Nephron progenitor cell (in vitro differentiated cells): ENCODE results near the gene MCM7.

Experiments
- DNase-seq: peaks from one replicate; pipeline ENCODE4 v3.0.0; 2021
- H3K27ac Mint-ChIP-seq: 2 replicates; pipeline ENCODE4 v1.8.0; 2021; ENCODE audit warnings: mild to moderate bottlenecking, moderate library complexity, mixed read lengths
- H3K27me3 Mint-ChIP-seq: 2 replicates; pipeline ENCODE4 v1.8.0; 2021; ENCODE audit warnings: mild to moderate bottlenecking, low read depth, mixed read lengths; ENCODE audit not compliant: poor library complexity
- H3K36me3 Mint-ChIP-seq: 2 replicates; pipeline ENCODE4 v1.8.0; 2021; ENCODE audit warnings: low read depth, mixed read lengths
- H3K4me1 Mint-ChIP-seq: 2 replicates; pipeline ENCODE4 v1.8.0; 2021; ENCODE audit warnings: mixed read lengths
- H3K4me3 Mint-ChIP-seq: 2 replicates; pipeline ENCODE4 v1.8.0; 2021; ENCODE audit warnings: mild to moderate bottlenecking, moderate library complexity, mixed read lengths
- H3K9me3 Mint-ChIP-seq: 2 replicates; pipeline ENCODE4 v1.8.0; 2021; ENCODE audit warnings: mild to moderate bottlenecking, moderate library complexity, mixed read lengths
- TF ChIP-seq, protein P1 (sequence below): fragments of 200-600 bp; sonication (generic); IDR thresholded peaks from 2 replicates; pipeline ENCODE4 v1.5.0; 2021; ENCODE audit warnings: antibody characterized with exemption

Gene MCM7

GRCh38 chr7:100122568-100122967, 21.4 kb upstream of the MCM7 start:
- peaks cover 17% of the 10 kb centered on the region for H3K36me3 Mint-ChIP-seq
- TF ChIP-seq, protein P1, sequence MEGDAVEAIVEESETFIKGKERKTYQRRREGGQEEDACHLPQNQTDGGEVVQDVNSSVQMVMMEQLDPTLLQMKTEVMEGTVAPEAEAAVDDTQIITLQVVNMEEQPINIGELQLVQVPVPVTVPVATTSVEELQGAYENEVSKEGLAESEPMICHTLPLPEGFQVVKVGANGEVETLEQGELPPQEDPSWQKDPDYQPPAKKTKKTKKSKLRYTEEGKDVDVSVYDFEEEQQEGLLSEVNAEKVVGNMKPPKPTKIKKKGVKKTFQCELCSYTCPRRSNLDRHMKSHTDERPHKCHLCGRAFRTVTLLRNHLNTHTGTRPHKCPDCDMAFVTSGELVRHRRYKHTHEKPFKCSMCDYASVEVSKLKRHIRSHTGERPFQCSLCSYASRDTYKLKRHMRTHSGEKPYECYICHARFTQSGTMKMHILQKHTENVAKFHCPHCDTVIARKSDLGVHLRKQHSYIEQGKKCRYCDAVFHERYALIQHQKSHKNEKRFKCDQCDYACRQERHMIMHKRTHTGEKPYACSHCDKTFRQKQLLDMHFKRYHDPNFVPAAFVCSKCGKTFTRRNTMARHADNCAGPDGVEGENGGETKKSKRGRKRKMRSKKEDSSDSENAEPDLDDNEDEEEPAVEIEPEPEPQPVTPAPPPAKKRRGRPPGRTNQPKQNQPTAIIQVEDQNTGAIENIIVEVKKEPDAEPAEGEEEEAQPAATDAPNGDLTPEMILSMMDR = no peak
- no peak for DNase-seq
- H3K27me3 Mint-ChIP-seq = peaks cover 3% of the 10 kb centered on the region
- H3K4me1 Mint-ChIP-seq = peaks cover 51% of the 10 kb centered on the region
- H3K9me3 Mint-ChIP-seq = no peaks in the 10 kb centered on the region
- H3K27ac Mint-ChIP-seq = peak overlapping the region; percentile 57
- no peak overlapping the region for H3K4me3 Mint-ChIP-seq

DNA sequence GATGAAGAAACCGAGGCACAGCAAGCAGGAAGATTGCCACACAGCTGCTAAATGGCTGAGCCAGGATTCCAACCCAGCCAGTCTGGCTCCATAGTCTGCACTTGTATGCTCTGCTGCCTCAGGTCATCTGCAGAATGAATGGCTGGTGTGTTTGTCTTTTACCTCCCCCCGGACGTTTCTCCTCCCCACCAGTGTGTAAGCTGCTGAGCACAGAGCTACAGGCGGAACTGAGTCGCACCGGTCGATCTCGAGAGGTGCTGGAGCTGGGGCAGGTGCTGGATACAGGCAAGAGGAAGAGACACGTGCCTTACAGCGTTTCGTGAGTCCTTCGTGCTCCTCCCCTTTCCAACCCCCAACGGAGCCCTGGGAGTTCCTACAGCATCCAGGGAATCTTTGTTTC, 20.9 kb upstream of the MCM7 start:
- Mint-ChIP-seq H3K4me1 (peaks cover 51% of the 10 kb centered on the region), H3K27me3 (peaks cover 3% of the 10 kb centered on the region), H3K9me3 (no peaks in the 10 kb centered on the region), H3K4me3 (no peak overlapping the region), H3K27ac (no peak overlapping the region), H3K36me3 (peaks cover 17% of the 10 kb centered on the region)
- TF ChIP-seq, protein P1 = no peak
- no peak for DNase-seq

- no peak for DNase-seq
- peak overlapping the region; percentile 31 for H3K27ac Mint-ChIP-seq
Measured at GRCh38 chr7:100120733-100121036, 19.5 kb upstream of the MCM7 start.

DNA sequence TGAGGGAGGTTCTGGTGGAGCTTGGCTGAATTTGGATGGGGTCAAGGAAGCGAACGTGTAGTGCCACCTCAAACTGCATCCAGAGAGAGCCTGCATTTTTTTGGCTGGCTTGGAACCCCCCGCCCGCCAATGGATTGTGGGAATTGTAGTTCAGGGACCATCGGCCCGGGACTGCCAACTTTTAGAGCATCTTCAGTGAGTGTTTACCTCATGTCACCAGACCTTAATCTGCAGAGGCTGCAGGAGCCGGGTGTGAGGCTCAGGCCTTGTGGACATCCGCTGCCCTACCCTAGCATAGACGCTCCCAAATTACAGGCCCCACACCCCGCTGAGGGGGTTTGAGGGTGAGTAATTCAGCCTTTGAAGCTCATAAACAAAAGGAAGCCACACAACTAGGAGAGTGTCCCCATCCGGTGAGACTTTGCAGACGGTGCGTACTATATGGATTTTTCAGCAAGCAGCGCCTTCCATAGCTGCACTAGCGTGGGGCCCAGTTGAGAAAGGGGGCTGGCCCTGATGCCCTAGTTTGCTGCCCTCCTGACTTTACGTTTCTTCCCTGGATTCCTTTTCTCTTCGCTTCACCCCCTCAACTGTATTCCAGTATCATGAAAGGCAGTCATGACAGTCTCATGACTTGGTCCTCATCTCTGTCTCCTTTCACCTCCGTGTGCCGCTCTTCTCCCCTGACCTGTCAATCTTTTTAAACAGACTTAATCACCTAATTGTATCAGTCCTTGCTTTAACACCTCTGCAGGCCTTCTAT, 19.0 kb upstream of the MCM7 start:
- H3K36me3 Mint-ChIP-seq = peaks cover 28% of the 10 kb centered on the region
- no peaks in the 10 kb centered on the region for H3K9me3 Mint-ChIP-seq
- peak; percentile 67 for DNase-seq
- H3K4me3 Mint-ChIP-seq = peak overlapping the region; percentile 98
- H3K27ac Mint-ChIP-seq = peak overlapping the region; percentile 100
- TF ChIP-seq, protein P1 = no peak
- peaks cover 40% of the 10 kb centered on the region for H3K4me1 Mint-ChIP-seq
- H3K27me3 Mint-ChIP-seq = peaks cover 3% of the 10 kb centered on the region

More at GRCh38 chr7:100120733-100121036, 19.5 kb upstream of the MCM7 start:
- peaks cover 27% of the 10 kb centered on the region for H3K36me3 Mint-ChIP-seq
- H3K4me1 Mint-ChIP-seq = peaks cover 45% of the 10 kb centered on the region
- H3K4me3 Mint-ChIP-seq = peak overlapping the region; percentile 98
- H3K27me3 Mint-ChIP-seq = peaks cover 3% of the 10 kb centered on the region
- TF ChIP-seq, protein P1 = no peak
- no peaks in the 10 kb centered on the region for H3K9me3 Mint-ChIP-seq

GRCh38 chr7:100119072-100119969, 18.1 kb upstream of the MCM7 start, which contains the start of the genes CNPY4 and TAF6:
Gene CNPY4 (plus strand): TSS chr7:100119634. CDS start chr7:100119745, 111 bp downstream.
Gene TAF6 (minus strand): TSS chr7:100119358. CDS start chr7:100114209, 5,149 bp downstream.
- Mint-ChIP-seq H3K27ac (peak within 1 kb of the TSS; percentile 100), H3K36me3 (peaks cover 19% of the 10 kb centered on the region), H3K4me3 (peak within 1 kb of the TSS; percentile 98), H3K4me1 (peaks cover 32% of the 10 kb centered on the region), H3K9me3 (no peaks in the 10 kb centered on the region), H3K27me3 (peaks cover 3% of the 10 kb centered on the region)
- DNase-seq = peak; percentile 96
- TF ChIP-seq, protein P1 = no peak
